HFF-Myc (cell line): ENCODE measurements around the gene EIF2A.
"Not testable (repeated sequence)": the region's sequence is repeated elsewhere in the genome, so short reads cannot be mapped to it uniquely, and the experiment has no call there.

Source experiments
- DNase-seq: peaks from one replicate; pipeline ENCODE4 v3.0.0-alpha.2; 2011; ENCODE audit warnings: low read depth; ENCODE audit errors: extremely low read depth
- H3K4me3 ChIP-seq: replicated peaks from 2 replicates; pipeline ENCODE4 v1.5.1; 2011; ENCODE audit warnings: low read depth, mild to moderate bottlenecking, control low read depth, low read length
- TF ChIP-seq, protein P1 (sequence below): IDR thresholded peaks from 2 replicates; pipeline ENCODE4 v1.5.1; 2012; ENCODE audit warnings: mild to moderate bottlenecking, low read depth, low read length, control low read depth; ENCODE audit errors: missing control alignments

Gene EIF2A

DNA sequence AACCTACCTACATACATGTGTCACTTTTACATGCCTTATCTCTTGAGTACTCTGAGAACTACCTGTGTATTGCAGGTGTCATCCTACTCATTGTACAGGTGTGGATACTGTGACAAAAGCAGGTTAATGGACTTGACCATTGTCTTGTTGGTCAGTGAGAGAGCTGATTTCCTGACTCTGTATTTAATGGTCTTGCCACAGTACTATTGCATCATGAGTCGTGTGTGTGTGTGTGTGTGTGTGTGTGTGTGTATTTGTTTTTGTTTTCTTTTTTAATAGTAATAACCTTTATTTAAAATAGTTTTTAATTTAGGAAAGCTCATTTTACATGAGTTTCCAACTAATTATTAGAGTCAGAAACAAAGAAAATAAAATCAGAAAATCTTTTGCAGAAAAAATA lies 64.2 kb downstream of the EIF2A start:
- DNase-seq: no peak
- no peak overlapping the region for H3K4me3 ChIP-seq
- TF ChIP-seq, protein P1, sequence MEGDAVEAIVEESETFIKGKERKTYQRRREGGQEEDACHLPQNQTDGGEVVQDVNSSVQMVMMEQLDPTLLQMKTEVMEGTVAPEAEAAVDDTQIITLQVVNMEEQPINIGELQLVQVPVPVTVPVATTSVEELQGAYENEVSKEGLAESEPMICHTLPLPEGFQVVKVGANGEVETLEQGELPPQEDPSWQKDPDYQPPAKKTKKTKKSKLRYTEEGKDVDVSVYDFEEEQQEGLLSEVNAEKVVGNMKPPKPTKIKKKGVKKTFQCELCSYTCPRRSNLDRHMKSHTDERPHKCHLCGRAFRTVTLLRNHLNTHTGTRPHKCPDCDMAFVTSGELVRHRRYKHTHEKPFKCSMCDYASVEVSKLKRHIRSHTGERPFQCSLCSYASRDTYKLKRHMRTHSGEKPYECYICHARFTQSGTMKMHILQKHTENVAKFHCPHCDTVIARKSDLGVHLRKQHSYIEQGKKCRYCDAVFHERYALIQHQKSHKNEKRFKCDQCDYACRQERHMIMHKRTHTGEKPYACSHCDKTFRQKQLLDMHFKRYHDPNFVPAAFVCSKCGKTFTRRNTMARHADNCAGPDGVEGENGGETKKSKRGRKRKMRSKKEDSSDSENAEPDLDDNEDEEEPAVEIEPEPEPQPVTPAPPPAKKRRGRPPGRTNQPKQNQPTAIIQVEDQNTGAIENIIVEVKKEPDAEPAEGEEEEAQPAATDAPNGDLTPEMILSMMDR: no peak

DNA sequence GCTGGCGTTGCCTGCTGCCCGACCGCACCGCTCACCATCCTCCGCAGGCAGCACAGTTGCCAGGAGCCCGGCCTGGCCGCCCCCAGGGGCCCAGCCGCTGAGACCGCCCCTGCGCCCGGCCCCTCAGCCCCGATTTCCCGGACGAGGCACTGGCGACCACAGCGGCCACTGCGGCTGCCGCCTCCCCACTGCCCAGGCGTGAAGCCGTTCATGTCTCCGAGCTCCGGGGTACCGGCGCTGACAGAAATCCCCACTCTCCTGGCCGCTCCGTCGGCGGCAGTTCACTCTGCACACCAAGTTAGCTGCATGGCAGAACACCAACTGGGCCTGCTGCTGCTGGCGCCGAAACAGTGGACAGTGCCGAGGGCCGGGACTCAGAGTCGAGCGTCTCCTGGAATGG lies 65.1 kb downstream of the EIF2A start:
- TF ChIP-seq, protein P1: no peak
- DNase-seq: no peak
- H3K4me3 ChIP-seq: no peak overlapping the region

DNA sequence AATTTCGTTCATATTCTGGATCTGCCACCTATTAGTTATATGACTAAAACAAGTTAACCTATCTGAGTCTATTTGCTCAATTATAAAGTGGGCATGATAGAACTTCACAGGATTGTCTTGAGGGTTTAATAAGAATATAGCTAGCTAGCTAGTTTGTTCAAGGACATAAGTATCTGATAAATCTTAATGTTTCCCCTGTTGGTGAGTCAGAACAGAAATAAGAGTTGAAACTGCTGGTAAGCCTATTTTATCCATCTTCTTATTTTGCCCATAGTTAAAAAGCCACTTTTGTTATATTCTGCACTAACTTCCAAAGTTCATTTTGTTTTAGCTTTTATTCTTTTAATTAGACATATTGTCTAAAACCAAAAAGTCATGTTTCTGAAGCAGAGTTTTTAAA lies 65.9 kb downstream of the EIF2A start:
- TF ChIP-seq, protein P1: no peak
- no peak for DNase-seq
- H3K4me3 ChIP-seq: no peak overlapping the region

DNA sequence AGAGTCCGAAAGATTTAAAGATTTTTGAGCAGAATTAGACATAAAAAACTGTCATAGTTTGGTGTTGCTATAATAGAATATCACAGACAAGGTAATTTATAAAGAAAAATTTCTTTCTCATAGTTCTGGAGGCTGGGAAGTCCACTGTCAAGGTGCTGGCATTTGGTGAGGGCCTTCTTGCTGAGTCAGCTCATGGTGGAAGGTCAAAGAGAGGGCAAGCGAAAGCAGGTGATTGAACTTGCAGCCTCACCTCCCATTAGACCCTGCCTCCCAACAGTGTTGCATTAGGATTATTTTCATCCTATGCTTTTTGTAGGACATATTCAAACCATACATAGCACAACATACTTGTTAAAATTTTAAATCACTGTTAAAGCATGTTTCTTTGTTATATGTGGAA lies 66.4 kb downstream of the EIF2A start:
- H3K4me3 ChIP-seq: no peak overlapping the region
- TF ChIP-seq, protein P1: no peak
- no peak for DNase-seq

DNA sequence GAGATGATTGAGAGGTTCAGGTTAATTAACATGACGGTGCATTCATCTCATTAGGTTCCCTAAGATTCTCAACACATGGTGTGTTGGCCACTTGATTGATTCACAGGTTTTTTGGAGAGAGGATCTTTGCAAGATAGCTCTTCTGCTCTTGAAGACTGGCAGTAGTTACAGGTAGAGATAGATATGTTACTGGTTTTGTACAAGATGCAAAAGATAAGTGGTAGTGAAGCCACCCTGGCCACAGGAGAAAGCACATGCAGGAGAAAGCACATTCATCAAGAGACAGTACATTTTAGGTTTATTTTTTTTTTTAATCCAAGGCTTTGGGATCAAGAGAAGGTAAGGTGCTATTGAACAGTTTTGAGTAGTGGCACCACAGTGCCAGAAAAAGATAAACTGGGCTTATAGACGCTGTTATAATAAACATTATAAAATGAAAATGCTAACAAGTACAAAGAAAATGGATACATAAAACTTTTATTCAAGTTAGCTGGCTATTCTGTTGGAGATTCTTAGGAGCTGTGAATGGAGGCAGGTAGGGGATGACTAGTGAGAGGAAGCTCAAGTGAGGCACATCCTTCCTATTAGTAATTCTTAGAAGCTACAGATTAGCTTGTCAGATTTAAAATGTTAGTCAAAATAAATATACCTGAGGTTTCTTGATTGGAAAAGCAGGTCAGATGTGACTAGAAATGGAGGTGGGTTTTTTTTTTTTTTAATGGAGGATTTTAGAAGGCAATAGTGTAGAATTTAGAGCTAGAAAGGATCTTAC lies 67.3 kb downstream of the EIF2A start:
- no peak for DNase-seq
- H3K4me3 ChIP-seq: no peak overlapping the region
- TF ChIP-seq, protein P1: no peak

DNA sequence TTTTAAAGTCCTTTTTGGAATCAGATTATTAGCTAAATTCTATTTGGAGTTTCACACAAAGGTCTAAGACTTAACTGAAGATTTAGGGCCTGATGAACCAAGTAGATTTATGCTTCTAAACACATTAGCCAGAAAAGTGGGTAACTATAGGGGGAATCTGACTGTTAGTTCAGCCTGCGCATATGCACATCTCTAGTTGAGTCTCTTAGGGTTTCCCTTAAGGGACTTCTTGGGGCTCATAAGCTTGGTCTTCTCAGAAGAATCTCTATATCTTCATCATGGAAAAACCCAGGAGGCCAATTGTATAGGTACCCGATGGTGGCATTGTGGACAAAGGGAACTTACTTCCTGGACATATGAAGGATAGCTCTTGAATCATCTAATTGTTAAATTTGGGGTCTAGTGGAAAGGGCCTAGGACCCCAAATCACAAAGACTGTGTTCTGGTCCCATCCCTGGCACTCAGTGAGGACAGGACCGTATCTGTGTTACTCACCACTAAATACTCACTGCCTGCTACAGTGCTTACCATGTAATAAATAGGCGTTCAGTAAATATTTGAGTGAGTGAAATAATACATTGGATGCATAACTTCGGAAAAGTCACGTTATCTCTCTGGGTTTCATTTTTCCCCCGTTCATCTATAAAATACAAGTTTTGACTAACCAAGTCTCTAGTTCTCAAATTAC lies 73.6 kb downstream of the EIF2A start:
- TF ChIP-seq, protein P1: no peak
- DNase-seq: no peak

DNA sequence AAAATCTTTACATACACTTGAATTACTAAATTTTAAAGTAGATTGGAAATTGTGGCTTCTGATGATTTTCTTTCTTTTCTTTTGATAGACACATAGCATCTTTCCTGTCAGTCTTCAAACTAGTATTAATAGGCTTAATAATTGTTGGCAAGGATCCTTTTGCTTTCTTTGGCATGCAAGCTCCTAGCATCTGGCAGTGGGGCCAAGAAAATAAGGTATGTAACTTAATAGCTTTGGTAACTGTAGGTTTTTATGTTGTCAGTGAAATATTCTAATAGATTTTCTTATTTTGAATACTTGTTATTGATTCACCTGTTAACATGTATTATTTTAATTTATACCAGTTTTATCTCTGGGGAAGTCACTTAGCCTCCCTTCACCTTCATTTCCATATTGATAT lies 76.4 kb downstream of the EIF2A start:
- DNase-seq: not testable (repeated sequence)

More for the DNA sequence above, 73.6 kb downstream of the EIF2A start:
- no peak overlapping the region for H3K4me3 ChIP-seq

More for the DNA sequence above, 76.4 kb downstream of the EIF2A start:
- not testable (repeated sequence) for H3K4me3 ChIP-seq
